ENCODE results near the gene FEZF1. TPM values are rescaled to one million over a fixed set of nuclear protein-coding genes. Genes with fewer than 3 reads are reported as not detected.

The FEZF1 gene
- total and polyA plus RNA-seq, 2 of the 13 experiments (the other 11 are each of a cell fraction or from before 2014, with no cell fraction given), result not detected

DNA sequence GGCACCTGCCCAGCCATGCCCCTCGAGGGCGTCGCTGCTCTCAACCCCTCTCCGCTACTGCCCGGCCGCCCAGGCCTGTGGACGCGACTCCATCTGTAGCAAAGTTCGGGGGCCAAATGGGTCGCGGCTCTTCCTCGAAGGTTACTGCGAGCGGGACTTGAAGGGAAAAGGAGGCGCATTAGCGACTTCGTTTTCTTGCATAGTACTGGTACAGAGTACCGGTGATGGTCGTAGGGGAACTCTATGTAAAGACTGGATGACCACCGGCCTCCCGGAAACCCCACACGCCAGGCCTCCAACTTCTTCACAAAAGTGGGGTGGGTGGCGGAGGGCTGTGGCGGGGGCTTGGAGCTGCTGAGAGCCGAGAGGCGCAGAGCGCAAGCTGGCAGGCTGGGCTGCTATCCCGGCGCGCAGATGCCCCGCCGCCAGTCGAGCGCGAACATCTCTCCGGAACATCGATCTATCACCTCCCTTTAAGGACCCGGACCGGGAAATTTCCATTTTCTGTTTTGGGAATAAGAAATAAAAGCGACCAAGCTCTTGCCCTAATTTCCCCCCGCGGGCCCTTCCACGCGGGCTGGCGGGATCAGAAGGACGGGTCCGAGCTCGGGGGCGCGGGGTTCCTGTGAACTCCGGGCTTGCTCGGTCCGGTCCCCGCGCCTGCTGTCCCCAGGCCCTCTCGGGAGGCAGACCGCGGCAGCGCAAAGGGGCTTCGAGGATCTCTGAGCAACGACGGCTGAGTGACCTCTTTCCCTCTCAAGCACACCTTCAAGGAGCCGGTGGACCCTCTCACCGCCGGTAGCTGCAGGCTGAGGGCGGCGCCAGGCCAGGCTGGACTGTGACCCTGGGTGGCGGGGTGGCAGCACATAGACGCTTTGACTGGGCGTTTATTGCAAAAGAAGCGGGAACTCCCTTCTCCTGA, 12.2 kb upstream of the FEZF1 start (continued):
- TF ChIP-seq, protein P1, sequence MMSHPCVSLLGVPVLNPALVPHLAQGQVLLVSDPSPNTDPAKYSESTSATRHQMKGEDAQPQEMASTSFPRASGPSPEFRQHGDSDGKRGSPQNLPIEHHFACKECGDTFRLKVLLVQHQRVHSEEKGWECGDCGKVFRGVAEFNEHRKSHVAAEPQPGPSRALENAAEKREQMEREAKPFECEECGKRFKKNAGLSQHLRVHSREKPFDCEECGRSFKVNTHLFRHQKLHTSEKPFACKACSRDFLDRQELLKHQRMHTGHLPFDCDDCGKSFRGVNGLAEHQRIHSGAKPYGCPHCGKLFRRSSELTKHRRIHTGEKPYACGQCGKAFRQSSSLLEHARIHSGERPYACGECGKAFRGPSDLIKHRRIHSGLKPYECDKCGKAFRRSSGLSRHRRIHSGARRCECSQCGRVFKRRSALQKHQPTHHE (CRISPR knock-in tag; IDR thresholded peaks at IDR 0.05; ENCODE audit: borderline replicate concordance), result no peak
- 0 out of 2 replicates have a peak, but pooled peaks have one; percentile 18 for TF ChIP-seq ZNF605 (CRISPR knock-in tag; IDR thresholded peaks at IDR 0.05)
- no peak for TF ChIP-seq MATR3 (CRISPR knock-in tag; IDR thresholded peaks at IDR 0.05)
- TF ChIP-seq MTF2 (CRISPR knock-in tag; IDR thresholded peaks at IDR 0.05; ENCODE audit: borderline replicate concordance), result peak; percentile 39; the same call in 1 of the 2 replicates
- TF ChIP-seq, protein P2, sequence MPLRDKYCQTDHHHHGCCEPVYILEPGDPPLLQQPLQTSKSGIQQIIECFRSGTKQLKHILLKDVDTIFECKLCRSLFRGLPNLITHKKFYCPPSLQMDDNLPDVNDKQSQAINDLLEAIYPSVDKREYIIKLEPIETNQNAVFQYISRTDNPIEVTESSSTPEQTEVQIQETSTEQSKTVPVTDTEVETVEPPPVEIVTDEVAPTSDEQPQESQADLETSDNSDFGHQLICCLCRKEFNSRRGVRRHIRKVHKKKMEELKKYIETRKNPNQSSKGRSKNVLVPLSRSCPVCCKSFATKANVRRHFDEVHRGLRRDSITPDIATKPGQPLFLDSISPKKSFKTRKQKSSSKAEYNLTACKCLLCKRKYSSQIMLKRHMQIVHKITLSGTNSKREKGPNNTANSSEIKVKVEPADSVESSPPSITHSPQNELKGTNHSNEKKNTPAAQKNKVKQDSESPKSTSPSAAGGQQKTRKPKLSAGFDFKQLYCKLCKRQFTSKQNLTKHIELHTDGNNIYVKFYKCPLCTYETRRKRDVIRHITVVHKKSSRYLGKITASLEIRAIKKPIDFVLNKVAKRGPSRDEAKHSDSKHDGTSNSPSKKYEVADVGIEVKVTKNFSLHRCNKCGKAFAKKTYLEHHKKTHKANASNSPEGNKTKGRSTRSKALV (CRISPR knock-in tag; IDR thresholded peaks at IDR 0.05), result peak; percentile 72
- TF ChIP-seq RFXAP (CRISPR knock-in tag; IDR thresholded peaks at IDR 0.05; ENCODE audit: borderline replicate concordance), result no peak
- TF ChIP-seq, protein P3, sequence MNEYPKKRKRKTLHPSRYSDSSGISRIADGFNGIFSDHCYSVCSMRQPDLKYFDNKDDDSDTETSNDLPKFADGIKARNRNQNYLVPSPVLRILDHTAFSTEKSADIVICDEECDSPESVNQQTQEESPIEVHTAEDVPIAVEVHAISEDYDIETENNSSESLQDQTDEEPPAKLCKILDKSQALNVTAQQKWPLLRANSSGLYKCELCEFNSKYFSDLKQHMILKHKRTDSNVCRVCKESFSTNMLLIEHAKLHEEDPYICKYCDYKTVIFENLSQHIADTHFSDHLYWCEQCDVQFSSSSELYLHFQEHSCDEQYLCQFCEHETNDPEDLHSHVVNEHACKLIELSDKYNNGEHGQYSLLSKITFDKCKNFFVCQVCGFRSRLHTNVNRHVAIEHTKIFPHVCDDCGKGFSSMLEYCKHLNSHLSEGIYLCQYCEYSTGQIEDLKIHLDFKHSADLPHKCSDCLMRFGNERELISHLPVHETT (CRISPR knock-in tag; conservative IDR thresholded peaks at IDR 0.05), result no peak
- TF ChIP-seq SYNCRIP (IDR thresholded peaks at IDR 0.05; ENCODE audit: insufficient read depth, low read depth, low read length), result no peak
- TF ChIP-seq CHD2 (IDR thresholded peaks at IDR 0.05; ENCODE audit: low read depth, low read length), result no peak
- no peak for TF ChIP-seq ZBTB3 (CRISPR knock-in tag; IDR thresholded peaks at IDR 0.05; ENCODE audit: borderline replicate concordance, low read depth)
- TF ChIP-seq ZNF768 (CRISPR knock-in tag; IDR thresholded peaks at IDR 0.05), result peak; percentile 21; the same call in 1 of the 2 replicates
- no peak for TF ChIP-seq ZNF746 (CRISPR knock-in tag; IDR thresholded peaks at IDR 0.05)
- TF ChIP-seq, protein P4, sequence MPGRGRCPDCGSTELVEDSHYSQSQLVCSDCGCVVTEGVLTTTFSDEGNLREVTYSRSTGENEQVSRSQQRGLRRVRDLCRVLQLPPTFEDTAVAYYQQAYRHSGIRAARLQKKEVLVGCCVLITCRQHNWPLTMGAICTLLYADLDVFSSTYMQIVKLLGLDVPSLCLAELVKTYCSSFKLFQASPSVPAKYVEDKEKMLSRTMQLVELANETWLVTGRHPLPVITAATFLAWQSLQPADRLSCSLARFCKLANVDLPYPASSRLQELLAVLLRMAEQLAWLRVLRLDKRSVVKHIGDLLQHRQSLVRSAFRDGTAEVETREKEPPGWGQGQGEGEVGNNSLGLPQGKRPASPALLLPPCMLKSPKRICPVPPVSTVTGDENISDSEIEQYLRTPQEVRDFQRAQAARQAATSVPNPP (CRISPR knock-in tag; IDR thresholded peaks at IDR 0.05), result no peak
- no peak for TF ChIP-seq ZNF3 (CRISPR knock-in tag; IDR thresholded peaks at IDR 0.05)
- TF ChIP-seq ZNF343 (CRISPR knock-in tag; IDR thresholded peaks at IDR 0.05), result no peak
- TF ChIP-seq, protein P5, sequence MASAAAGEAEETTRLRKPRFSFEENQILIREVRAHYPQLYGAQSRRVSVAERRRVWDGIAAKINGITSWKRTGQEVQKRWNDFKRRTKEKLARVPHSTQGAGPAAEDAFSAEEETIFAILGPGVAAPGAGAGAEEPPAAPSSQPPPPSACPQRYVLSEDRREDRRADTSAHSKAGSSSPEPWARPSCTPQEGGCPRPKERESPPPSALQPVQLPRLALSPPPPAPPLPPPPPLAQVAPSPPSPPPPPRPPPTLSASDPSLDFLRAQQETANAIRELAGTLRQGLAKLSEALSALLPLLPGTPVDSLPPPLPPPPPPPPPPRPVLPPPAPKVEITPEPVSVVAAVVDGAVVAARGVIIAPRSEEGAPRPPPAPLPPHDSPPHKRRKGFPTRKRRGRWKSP (CRISPR knock-in tag; IDR thresholded peaks at IDR 0.05), result 0 out of 2 replicates have a peak, but pooled peaks have one; percentile 10
- TF ChIP-seq, protein P6, sequence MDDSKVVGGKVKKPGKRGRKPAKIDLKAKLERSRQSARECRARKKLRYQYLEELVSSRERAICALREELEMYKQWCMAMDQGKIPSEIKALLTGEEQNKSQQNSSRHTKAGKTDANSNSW (CRISPR knock-in tag; IDR thresholded peaks at IDR 0.05; ENCODE audit: borderline replicate concordance), result no peak

Measured in HepG2 (cell line).